Naive thymus-derived CD4-positive, alpha-beta T cell (primary cell): ENCODE measurements around the gene MYOM3. TPM values are rescaled to one million over a fixed set of nuclear protein-coding genes. Genes with fewer than 3 reads are reported as not detected.
A peak's percentile ranks its signal among the peaks of the same experiment; 100 is the strongest.

ENCODE experiments used
- ATAC-seq: fragments of 150-1000 bp; cut with Tn5 transposase; 2 replicates; pipeline ENCODE4 v1.10.0; 2021; ENCODE audit warnings: mild to moderate bottlenecking, moderate library complexity
- CTCF ChIA-PET: fragments of 350-600 bp; sonication (Branson Sonifier 250); formaldehyde crosslinking; loops from one replicate; lab custom pipeline; 2021; ENCODE audit warnings: antibody characterized with exemption; lab: Charles Lee
- POLR2A ChIA-PET: fragments of 350-600 bp; sonication (Branson Sonifier 250); formaldehyde crosslinking; loops from one replicate; lab custom pipeline; 2021; ENCODE audit warnings: antibody characterized with exemption, inconsistent platforms; lab: Charles Lee
- DNase-seq, 9 donors: peaks; one replicate each; pipeline versions ENCODE4 v3.0.0 to v3.0.0-alpha.2; 2020 to 2022; ENCODE audit warnings: mixed read lengths in 1 of 9
- H3K27ac ChIP-seq: one replicate; pipeline ENCODE4 v1.7.0; 2013; ENCODE audit warnings: mild to moderate bottlenecking, low read depth, low read length, moderate library complexity
- H3K27me3 ChIP-seq, 2 donors: one replicate each; pipeline ENCODE4 v1.7.0; 2013; ENCODE audit warnings: low read length in 2 of 2, mild to moderate bottlenecking in 2 of 2, moderate library complexity in 2 of 2; ENCODE audit not compliant: control insufficient read depth in 2 of 2, insufficient read depth in 2 of 2
- H3K36me3 ChIP-seq, 3 experiments: 1 replicate in 2 of 3; 2 replicates in 1 of 3; pipeline ENCODE4 v1.7.0; 2013; ENCODE audit warnings: low read length in 3 of 3, mild to moderate bottlenecking in 3 of 3, moderate library complexity in 1 of 3; ENCODE audit not compliant: insufficient read depth in 3 of 3, control insufficient read depth in 2 of 3
- H3K4me1 ChIP-seq, 2 donors: one replicate each; pipeline ENCODE4 v1.7.0; 2013; ENCODE audit warnings: low read length in 2 of 2, mild to moderate bottlenecking in 2 of 2, moderate library complexity in 1 of 2; ENCODE audit not compliant: control insufficient read depth in 2 of 2, insufficient read depth in 2 of 2
- H3K4me3 ChIP-seq: 2 replicates; pipeline ENCODE4 v1.7.0; 2013; ENCODE audit warnings: mild to moderate bottlenecking, low read length
- H3K9me3 ChIP-seq, 3 experiments: 1 replicate in 2 of 3; 2 replicates in 1 of 3; pipeline ENCODE4 v1.7.0; 2013; ENCODE audit warnings: low read length in 3 of 3; ENCODE audit not compliant: control insufficient read depth in 2 of 3
- H3K27ac Mint-ChIP-seq, 9 donors: one replicate each; pipeline ENCODE4 v1.8.0; 2020 to 2022; ENCODE audit warnings: mixed read lengths in 9 of 9, mild to moderate bottlenecking in 8 of 9, moderate library complexity in 5 of 9, inconsistent platforms in 2 of 9
- H3K27me3 Mint-ChIP-seq, 5 donors: one replicate each; pipeline ENCODE4 v1.8.0; 2021 to 2022; ENCODE audit warnings: mixed read lengths in 5 of 5, mild to moderate bottlenecking in 1 of 5
- H3K36me3 Mint-ChIP-seq, 5 donors: one replicate each; pipeline ENCODE4 v1.8.0; 2020 to 2022; ENCODE audit warnings: mixed read lengths in 5 of 5, mild to moderate bottlenecking in 3 of 5, inconsistent platforms in 1 of 5
- H3K4me1 Mint-ChIP-seq, 7 donors: one replicate each; pipeline ENCODE4 v1.8.0; 2020 to 2022; ENCODE audit warnings: mixed read lengths in 7 of 7, mild to moderate bottlenecking in 3 of 7, inconsistent platforms in 1 of 7
- H3K4me3 Mint-ChIP-seq, 10 donors: one replicate each; pipeline ENCODE4 v1.8.0; 2020 to 2022; ENCODE audit warnings: mild to moderate bottlenecking in 10 of 10, mixed read lengths in 10 of 10, moderate library complexity in 6 of 10, inconsistent platforms in 2 of 10
- H3K9me3 Mint-ChIP-seq, 11 donors: one replicate each; pipeline ENCODE4 v1.8.0; 2020 to 2022; ENCODE audit warnings: mixed read lengths in 11 of 11, mild to moderate bottlenecking in 4 of 11, inconsistent platforms in 1 of 11, moderate library complexity in 1 of 11
- intact Hi-C, 2 donors: fragments of 100-400 bp; cut with micrococcal nuclease; formaldehyde crosslinking; loops; one replicate each; pipeline ENCODE4 v1.15.1; 2023
- polyA plus RNA-seq, 2 donors: library from polyadenylated mRNA; unstranded; fragments of 300-500 nt; fragmentation: Illumina TruSeq; gene quantifications; one replicate each; pipeline ENCODE4 v1.2.3, GENCODE V29; 2021
- total RNA-seq, 6 experiments: library from RNA in 5 of 6; stranded (reverse) in 5 of 6; gene quantifications; 1 replicate in 5 of 6; 2 replicates in 1 of 6; pipeline ENCODE4 v1.2.3 and lab custom pipeline; 2021 to 2026

MYOM3 gene
- total and polyA plus RNA-seq, 7 experiments from 2014 or later, result not detected

DNA sequence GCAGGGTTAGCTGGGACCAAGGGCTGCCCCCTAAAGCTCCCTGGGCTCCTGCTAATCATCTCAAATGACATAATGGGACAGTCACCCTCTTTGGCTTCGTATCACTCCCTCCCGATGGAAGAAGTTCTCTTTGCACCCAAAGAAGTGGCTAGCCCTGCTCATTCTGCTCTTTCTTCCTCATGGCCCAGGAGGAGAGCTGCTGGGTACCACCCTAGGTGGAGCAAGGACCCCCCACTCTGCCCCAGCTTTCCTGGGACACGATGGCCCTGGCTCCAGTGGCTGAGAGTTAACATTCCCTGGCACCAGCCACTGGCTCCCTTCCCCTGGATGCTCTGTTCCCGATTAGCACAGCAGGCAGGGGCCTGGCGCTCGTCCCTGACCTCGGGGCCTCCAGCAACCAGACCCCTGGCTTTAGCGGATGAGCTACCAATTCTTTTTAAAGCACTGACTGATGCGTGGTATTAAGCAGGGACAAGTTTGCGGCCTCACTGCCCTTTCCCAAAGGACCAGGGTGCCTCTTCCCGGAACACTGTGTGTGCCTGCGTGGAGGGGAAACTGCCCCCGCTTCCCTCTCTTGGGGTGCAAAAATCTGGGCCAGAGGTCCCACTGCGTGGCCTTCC lies 1.2 kb downstream of the MYOM3 start:
- Histone ChIP-seq H3K27me3 (no peaks in the 10 kb centered on the region), H3K27ac (no peak overlapping the region), H3K4me1 (no peaks in the 10 kb centered on the region), H3K4me3 (no peak overlapping the region), H3K36me3 (no peaks in the 10 kb centered on the region), H3K9me3 (no peaks in the 10 kb centered on the region)
- intact Hi-C loops, result no loop called here
- Mint-ChIP-seq H3K27me3 (peaks cover 0 to 17% (median 4%) of the 10 kb centered on the region in 5 donors), H3K4me1 (peaks cover 0 to 11% (median 5%) of the 10 kb centered on the region in 7 donors), H3K27ac (no peak overlapping the region), H3K36me3 (no peaks in the 10 kb centered on the region), H3K9me3 (no peaks in the 10 kb centered on the region), H3K4me3 (no peak overlapping the region)
- ChIA-PET POLR2A (no interaction called here), CTCF (no interaction called here)
- DNase-seq (no peak), ATAC-seq (no peak)

DNA sequence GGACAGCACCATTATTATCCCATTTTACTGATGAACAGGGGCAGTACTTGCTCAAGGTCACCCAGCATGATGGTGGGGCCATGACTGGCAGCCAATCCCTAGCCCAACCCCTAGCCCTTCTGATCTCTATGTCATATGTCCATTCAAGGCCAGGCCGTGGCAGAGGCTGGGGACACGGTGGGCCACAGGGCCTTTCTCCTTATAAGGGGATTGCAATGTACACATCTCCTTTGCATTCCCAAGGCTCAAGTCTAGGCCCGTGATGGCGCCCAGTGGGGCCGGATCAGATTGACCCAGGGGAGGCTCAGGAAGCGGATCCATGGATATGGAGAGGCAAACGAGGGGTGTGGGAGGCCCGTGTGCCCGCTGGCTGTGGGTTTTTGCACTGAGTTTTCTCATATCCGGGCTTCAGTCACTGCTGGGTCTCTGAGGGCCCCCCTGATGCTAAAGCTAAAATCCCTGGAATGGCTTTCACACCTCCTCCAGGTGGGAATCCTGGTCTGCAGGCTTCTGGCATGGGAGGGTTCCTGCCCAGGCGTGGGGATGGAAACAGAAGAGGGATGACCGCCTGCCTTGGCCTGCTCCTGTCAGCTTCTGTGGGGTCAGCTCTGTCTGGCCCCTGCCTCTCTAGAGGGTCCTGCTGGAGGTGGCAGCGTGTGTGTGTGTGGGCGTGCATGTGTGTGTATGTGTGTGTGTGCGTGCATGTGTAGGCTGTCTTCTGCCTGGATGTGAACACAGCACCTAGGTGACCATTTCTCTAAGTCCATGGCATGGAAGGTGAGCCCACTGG lies 2.1 kb downstream of the MYOM3 start:
- H3K4me1 Mint-ChIP-seq, result peaks cover 0 to 11% (median 5%) of the 10 kb centered on the region in 7 donors
- H3K4me3 ChIP-seq, result no peak overlapping the region
- no peaks in the 10 kb centered on the region for H3K9me3 Mint-ChIP-seq
- CTCF ChIA-PET, result no interaction called here
- intact Hi-C loops, result no loop called here
- POLR2A ChIA-PET, result no interaction called here
- H3K27ac Mint-ChIP-seq, result no peak overlapping the region
- DNase-seq (no peak), ATAC-seq (no peak)
- no peaks in the 10 kb centered on the region for H3K4me1 ChIP-seq
- H3K36me3 Mint-ChIP-seq, result no peaks in the 10 kb centered on the region
- H3K27me3 Mint-ChIP-seq, result peaks cover 0 to 17% (median 4%) of the 10 kb centered on the region in 5 donors
- no peaks in the 10 kb centered on the region for H3K9me3 ChIP-seq
- H3K27ac ChIP-seq, result no peak overlapping the region
- no peak overlapping the region for H3K4me3 Mint-ChIP-seq
- no peaks in the 10 kb centered on the region for H3K27me3 ChIP-seq
- H3K36me3 ChIP-seq, result no peaks in the 10 kb centered on the region

DNA sequence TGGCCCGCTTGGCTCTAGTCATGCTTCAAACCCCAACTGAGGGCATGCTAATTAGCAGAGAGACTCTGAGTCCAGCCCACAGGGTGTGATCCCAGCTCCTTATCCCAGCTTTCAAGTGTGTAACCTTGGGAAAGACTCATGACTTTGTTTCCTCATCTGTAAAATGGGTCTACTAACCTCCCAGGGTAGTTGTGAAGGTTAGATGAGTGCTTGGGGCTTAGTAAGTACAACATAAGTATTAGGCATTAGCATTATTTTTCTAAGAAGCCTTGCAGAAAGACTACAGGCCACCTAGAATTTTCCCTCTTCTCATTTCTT lies 2.8 kb downstream of the MYOM3 start:
- Mint-ChIP-seq H3K4me1 (peaks cover 0 to 11% (median 5%) of the 10 kb centered on the region in 7 donors), H3K27ac (no peak overlapping the region), H3K9me3 (no peaks in the 10 kb centered on the region), H3K4me3 (no peak overlapping the region), H3K27me3 (peaks cover 0 to 17% (median 4%) of the 10 kb centered on the region in 5 donors), H3K36me3 (no peaks in the 10 kb centered on the region)
- H3K4me3 ChIP-seq, result no peak overlapping the region
- no peaks in the 10 kb centered on the region for H3K4me1 ChIP-seq
- intact Hi-C loops, result no loop called here
- DNase-seq (no peak), ATAC-seq (no peak)
- no peaks in the 10 kb centered on the region for H3K9me3 ChIP-seq
- CTCF ChIA-PET, result no interaction called here
- H3K36me3 ChIP-seq, result no peaks in the 10 kb centered on the region
- POLR2A ChIA-PET, result no interaction called here
- H3K27me3 ChIP-seq, result no peaks in the 10 kb centered on the region
- no peak overlapping the region for H3K27ac ChIP-seq

DNA sequence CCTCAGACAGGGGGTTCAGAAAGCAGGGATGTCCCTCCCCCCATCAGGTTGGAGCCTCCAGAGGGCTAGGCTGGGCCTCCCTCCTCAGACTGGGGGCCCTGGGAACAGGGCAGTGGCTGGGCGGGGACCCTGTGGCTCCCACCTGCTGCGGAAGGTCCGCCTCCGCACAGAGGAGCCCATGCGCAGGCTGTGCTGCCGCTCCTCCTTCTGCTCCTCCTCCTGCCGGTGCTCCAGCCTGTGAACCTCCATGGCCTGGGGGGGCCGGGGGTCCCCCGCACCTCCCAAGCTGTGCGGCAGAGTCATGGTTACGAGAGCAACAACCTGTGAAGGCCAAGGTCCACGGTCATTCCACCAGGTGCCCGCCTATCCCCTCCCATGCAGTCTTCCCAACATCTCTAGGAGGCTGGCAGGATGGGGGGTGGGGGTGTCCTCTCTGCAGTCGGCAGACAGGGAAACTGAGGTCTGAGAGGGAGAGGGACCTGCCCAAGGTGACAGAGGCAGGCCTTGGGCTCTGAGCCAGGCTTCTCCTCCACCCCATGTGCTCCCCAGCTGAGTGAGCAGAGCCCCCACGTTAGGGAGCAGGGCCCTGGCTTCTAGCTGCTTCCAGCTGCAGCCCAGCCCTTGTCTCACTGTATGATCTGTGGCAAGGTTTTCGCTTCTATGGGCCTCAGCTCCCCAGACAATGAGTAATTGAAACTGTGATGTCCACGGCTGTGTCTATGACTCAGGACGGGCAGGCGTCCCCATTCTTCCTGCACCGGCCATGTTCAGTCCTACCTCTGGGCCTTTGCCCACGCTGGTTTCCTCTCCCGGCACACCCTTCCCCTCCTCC lies 3.4 kb downstream of the MYOM3 start:
- no peaks in the 10 kb centered on the region for H3K36me3 Mint-ChIP-seq
- no peaks in the 10 kb centered on the region for H3K9me3 ChIP-seq
- H3K27ac Mint-ChIP-seq, result no peak overlapping the region
- no peak overlapping the region for H3K4me3 Mint-ChIP-seq
- no peaks in the 10 kb centered on the region for H3K4me1 ChIP-seq
- no peaks in the 10 kb centered on the region for H3K27me3 ChIP-seq
- ATAC-seq (no peak), DNase-seq (no peak)
- H3K4me1 Mint-ChIP-seq, result peaks cover 0 to 11% (median 5%) of the 10 kb centered on the region in 7 donors
- no peaks in the 10 kb centered on the region for H3K36me3 ChIP-seq
- H3K9me3 Mint-ChIP-seq, result no peaks in the 10 kb centered on the region
- no peak overlapping the region for H3K27ac ChIP-seq
- peaks cover 0 to 13% (median 0%) of the 10 kb centered on the region in 5 donors for H3K27me3 Mint-ChIP-seq
- intact Hi-C loops, result no loop called here
- ChIA-PET CTCF (no interaction called here), POLR2A (no interaction called here)
- no peak overlapping the region for H3K4me3 ChIP-seq

DNA sequence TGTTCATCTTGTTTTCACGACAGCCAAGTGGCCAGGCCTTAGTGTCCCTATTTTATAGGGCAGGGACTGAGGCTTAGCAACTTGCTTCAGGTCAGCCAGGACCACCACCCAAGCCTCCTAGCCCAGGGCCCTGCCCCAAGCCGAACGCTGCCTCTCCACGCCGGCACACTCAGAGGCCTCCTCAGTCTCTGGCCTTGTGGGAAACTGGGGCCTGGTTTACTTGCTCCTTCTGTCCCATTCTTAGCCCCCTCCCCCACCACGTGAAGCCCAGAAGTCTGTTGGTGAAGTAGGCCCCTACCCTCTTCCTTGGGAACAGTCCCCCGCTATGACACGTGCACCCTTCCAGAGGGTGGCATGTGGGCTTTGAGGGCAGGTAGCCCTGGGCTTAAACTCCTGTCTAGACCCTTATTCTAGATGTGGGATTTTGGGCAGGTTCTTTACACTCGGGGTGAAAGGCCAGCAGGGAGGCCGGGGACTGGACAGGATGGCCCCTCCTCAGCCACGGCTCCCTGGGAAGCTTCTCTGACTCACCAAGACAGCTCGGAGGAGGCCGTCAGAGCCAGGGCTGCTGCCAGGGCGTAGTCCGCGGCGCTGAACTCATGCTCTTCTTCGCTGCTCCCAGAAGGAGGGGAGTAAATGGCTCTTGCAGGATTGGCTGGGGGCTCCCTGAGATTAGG lies 4.3 kb downstream of the MYOM3 start:
- Mint-ChIP-seq H3K4me1 (peaks cover 0 to 8% (median 3%) of the 10 kb centered on the region in 7 donors), H3K27me3 (peaks cover 0 to 11% (median 0%) of the 10 kb centered on the region in 5 donors), H3K27ac (no peak overlapping the region), H3K36me3 (no peaks in the 10 kb centered on the region), H3K9me3 (no peaks in the 10 kb centered on the region), H3K4me3 (no peak overlapping the region)
- Histone ChIP-seq H3K9me3 (no peaks in the 10 kb centered on the region), H3K4me1 (no peaks in the 10 kb centered on the region), H3K36me3 (no peaks in the 10 kb centered on the region), H3K27me3 (no peaks in the 10 kb centered on the region), H3K27ac (no peak overlapping the region), H3K4me3 (no peak overlapping the region)
- intact Hi-C loops, result no loop called here
- ChIA-PET POLR2A (no interaction called here), CTCF (no interaction called here)
- no peak for ATAC-seq
- DNase-seq, result no peak

DNA sequence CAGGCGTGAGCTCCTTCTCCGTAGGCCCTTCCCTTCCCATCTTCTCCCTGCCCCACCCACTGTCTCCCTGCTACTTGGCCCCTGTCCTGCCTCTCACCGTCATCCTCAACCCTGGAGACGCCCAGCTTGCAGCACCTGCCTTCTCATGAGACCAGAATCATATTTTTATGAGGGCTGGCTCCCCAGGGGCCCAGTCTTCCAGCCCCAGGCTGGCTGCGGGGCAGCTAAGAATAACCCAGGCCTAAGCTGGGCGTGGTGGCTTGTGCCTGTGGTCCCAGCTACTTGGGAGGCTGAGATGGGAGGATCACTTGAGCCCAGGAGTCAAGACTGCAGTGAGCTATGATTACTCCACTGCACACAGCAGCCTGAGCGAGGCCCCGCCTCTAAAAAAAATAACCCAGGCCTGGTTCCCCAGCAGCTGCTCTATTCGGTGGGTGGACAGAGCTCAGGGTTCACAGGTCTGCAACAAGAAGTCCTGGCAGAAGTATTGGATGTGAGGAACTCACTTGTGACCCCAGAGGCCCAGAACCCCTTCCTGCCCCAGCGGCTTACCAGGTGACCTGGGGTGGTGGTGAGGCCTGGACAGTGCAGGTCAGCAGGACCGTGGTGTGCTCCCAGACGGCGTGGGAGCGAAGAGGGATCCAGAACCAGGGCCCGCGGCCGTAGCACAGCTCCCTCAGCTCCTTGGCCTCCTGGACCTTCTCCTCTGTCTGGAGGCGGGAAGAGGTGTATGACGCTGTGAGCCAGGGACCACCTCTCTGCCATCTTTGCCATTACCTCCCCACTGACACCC lies 6.4 kb downstream of the MYOM3 start:
- POLR2A ChIA-PET, result no interaction called here
- CTCF ChIA-PET, result no interaction called here
- intact Hi-C loops, result no loop called here

More for the DNA sequence above, 6.4 kb downstream of the MYOM3 start:
- ATAC-seq (no peak), DNase-seq (no peak)
- Mint-ChIP-seq H3K4me1 (peaks cover 0 to 2% (median 0%) of the 10 kb centered on the region in 7 donors), H3K27ac (peak overlapping the region in 1 of 9 donors; percentile 13), H3K36me3 (no peaks in the 10 kb centered on the region), H3K4me3 (no peak overlapping the region), H3K9me3 (no peaks in the 10 kb centered on the region), H3K27me3 (no peaks in the 10 kb centered on the region)
- no peaks in the 10 kb centered on the region for H3K27me3 ChIP-seq
- no peaks in the 10 kb centered on the region for H3K36me3 ChIP-seq
- H3K4me1 ChIP-seq, result no peaks in the 10 kb centered on the region
- no peak overlapping the region for H3K4me3 ChIP-seq
- no peaks in the 10 kb centered on the region for H3K9me3 ChIP-seq
- H3K27ac ChIP-seq, result no peak overlapping the region
